GM21619 (cell line): ENCODE results near the gene CD1B.
"Not testable (repeated sequence)": the region's sequence is repeated elsewhere in the genome, so short reads cannot be mapped to it uniquely, and the experiment has no call there.

Source experiments
- ATAC-seq: cut with Tn5 transposase; IDR thresholded peaks from one replicate; pipeline ENCODE4 v1.9.1; 2021; ENCODE audit not compliant: unreplicated experiment

Gene CD1B

GRCh38 chr1:158329300-158329699 is 2.0 kb downstream of the CD1B start:
- no peak for ATAC-seq

- ATAC-seq: no peak
Measured at GRCh38 chr1:158328426-158328825, 2.9 kb downstream of the CD1B start.

GRCh38 chr1:158327481-158327880 is 3.9 kb downstream of the CD1B start:
- ATAC-seq: no peak

- ATAC-seq: no peak
Measured at GRCh38 chr1:158324395-158324794, 6.9 kb downstream of the CD1B start.

- ATAC-seq: no peak
Measured at GRCh38 chr1:158323866-158324265, 7.5 kb downstream of the CD1B start.

- ATAC-seq: peak; percentile 56
Measured at GRCh38 chr1:158311066-158311465, 20.3 kb downstream of the CD1B start.

GRCh38 chr1:158310623-158311022 is 20.7 kb downstream of the CD1B start:
- peak; percentile 47 for ATAC-seq

- no peak for ATAC-seq
Measured at GRCh38 chr1:158295791-158296190, 35.5 kb downstream of the CD1B start.

- ATAC-seq: no peak
Measured at GRCh38 chr1:158290321-158290844, 40.9 kb downstream of the CD1B start.

- no peak for ATAC-seq
Measured at GRCh38 chr1:158289811-158290210, 41.5 kb downstream of the CD1B start, which contains the start of gene CD1C. Gene CD1C (plus strand): TSS chr1:158289923. CDS start chr1:158290065, 142 bp downstream.

GRCh38 chr1:158286941-158287346 is 44.4 kb downstream of the CD1B start:
- ATAC-seq: no peak

- ATAC-seq: no peak
Measured at GRCh38 chr1:158286487-158286886, 44.8 kb downstream of the CD1B start.

- peak; percentile 66 for ATAC-seq
Measured at GRCh38 chr1:158285756-158286241, 45.5 kb downstream of the CD1B start.

- peak; percentile 35 for ATAC-seq
Measured at GRCh38 chr1:158283965-158284364, 47.4 kb downstream of the CD1B start.

- ATAC-seq: not testable (repeated sequence)
Measured at GRCh38 chr1:158282421-158282820, 48.9 kb downstream of the CD1B start.
